Measurements from ENCODE around the gene TCF4.

DNA sequence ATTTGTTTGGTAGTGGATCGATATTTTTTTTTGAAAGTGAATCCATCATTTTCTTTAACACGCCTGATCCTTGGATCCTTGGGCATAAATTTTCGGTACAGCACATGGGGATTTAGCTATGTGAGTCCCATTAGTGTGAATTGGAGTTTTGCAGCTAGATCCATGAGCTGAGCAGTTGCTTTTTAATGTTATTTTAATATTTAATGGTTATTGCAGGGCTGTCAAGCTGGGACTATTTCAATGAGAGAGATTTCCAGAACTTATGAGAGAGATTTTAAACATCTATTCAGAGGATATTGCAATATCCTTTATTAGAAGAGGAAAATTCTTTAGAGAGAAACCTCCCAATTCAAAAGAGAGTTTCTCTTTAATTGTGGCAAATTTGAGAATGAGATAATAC, 35.6 kb upstream of the TCF4 start:
- TF ChIP-seq POLR2AphosphoS5 (IDR thresholded peaks at IDR 0.05) (no peak), POLR2A (IDR thresholded peaks at IDR 0.05; ENCODE audit: low read depth) (no peak)
